H1 (cell line): ENCODE measurements around the gene ARL5C. TPM values are rescaled to one million over a fixed set of nuclear protein-coding genes. Genes with fewer than 3 reads are reported as not detected.

Experiments
- SAP30 ChIP-seq: fragments of 300-600 bp; sonication (generic); IDR thresholded peaks from 2 replicates; pipeline ENCODE4 v1.7.1; 2012; ENCODE audit warnings: low read length, moderate library complexity, mild to moderate bottlenecking, inconsistent platforms; ENCODE audit not compliant: insufficient read depth, insufficient replicate concordance
- polyA plus RNA-seq, 7 experiments: library from polyadenylated mRNA; depleted of rRNA in 3 of 7; stranded (reverse) in 5 of 7; unstranded in 2 of 7; fragments of >200 nt in 5 of 7; fragments of 200-250 nt in 2 of 7; gene quantifications; 1 replicate in 5 of 7; 2 replicates in 1 of 7; 4 replicates in 1 of 7; pipeline versions ENCODE4 v1.2.1 to v1.2.3, GENCODE V29; 2011 to 2013; ENCODE audit warnings: missing spikeins in 2 of 7, mixed read lengths in 2 of 7
- total RNA-seq: library from RNA; stranded (reverse); fragmentation: NEBNext Ultra II Directional; extraction: Animal tissue kit (Norgen Biotek cat#: 25700); gene quantifications from 2 replicates; pipeline ENCODE4 v1.2.1, GENCODE V29; 2021
- TF ChIP-seq, protein P1 (sequence below): IDR thresholded peaks from 2 replicates; pipeline ENCODE4 v1.6.1; 2012; ENCODE audit warnings: low read length, inconsistent platforms

Gene ARL5C
- total and polyA plus RNA-seq, 2 of the 8 experiments (the other 6 are each of a cell fraction or from before 2014, with no cell fraction given): not detected

DNA sequence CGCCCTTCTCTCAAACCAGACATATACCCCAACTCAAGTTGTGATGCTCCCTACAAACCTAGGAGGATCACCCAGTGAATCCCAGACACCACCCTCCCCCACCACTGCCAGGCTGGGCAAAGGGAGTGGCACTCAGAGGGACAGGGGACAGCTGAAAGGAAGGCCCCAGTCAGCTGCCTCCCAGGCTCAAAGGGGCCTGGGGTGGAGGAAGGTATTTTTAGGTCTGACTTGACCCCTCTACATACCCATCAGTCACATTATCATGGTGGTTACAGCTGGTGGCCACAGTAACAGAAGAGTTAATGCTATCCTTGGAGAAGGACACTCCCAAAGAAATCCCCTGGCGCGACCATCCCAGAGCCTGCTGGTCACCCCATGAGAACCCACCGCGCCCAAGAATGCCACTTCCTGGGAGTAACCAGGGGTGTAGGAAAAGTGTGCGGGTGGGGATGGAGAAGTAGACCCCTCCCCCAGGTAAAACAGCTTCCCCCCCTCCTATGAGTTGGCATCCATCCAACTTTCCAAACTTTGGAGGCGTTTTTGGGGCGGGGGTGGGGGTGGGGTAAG, 30.4 kb upstream of the ARL5C start (continued):
- TF ChIP-seq, protein P1, sequence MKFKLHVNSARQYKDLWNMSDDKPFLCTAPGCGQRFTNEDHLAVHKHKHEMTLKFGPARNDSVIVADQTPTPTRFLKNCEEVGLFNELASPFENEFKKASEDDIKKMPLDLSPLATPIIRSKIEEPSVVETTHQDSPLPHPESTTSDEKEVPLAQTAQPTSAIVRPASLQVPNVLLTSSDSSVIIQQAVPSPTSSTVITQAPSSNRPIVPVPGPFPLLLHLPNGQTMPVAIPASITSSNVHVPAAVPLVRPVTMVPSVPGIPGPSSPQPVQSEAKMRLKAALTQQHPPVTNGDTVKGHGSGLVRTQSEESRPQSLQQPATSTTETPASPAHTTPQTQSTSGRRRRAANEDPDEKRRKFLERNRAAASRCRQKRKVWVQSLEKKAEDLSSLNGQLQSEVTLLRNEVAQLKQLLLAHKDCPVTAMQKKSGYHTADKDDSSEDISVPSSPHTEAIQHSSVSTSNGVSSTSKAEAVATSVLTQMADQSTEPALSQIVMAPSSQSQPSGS: no peak
- TF ChIP-seq SAP30: no peak
